Cortex of kidney (tissue), 1 donor: Measurements from ENCODE around the gene F2.

ENCODE experiments used
- DNase-seq: peaks from one replicate; lab custom pipeline; 2025; lab: John Stamatoyannopoulos, UW

F2 gene

DNA sequence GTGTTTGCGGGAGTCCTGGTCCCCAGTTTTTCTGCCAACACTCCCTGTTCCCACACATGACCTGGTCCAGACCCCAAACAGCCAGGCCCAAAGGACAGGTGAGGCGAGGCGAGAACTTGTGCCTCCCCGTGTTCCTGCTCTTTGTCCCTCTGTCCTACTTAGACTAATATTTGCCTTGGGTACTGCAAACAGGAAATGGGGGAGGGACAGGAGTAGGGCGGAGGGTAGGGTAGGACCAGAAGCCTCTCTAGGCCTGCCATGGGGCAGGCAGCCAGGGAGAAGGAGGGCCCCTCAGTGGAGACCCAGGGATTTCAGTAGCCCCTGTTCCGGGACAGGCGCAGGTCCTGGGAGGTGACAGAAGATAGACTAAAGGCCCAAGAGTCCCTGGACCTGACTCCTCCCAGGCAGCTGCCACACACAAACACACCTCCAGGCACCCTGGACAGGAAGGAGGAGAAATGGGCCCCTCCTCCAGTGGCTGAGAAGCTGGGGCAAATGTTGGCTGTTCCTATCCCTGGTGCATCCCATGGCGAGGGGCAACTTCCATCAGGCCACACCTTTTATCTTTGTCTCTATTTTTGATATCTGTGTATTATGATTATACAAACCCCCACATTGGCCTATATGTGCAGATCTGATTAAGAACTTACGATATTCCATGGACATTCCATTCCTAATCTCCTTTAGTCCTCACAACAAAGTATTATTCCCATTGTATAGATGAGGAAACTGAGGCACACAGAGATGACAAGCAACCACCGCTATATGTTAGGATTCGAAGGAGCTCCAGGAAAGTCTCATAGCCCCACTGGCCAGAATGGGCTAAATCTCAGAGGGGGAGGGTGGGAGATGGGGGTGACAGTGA is 626 bp upstream of the F2 start:
- no peak for DNase-seq

DNA sequence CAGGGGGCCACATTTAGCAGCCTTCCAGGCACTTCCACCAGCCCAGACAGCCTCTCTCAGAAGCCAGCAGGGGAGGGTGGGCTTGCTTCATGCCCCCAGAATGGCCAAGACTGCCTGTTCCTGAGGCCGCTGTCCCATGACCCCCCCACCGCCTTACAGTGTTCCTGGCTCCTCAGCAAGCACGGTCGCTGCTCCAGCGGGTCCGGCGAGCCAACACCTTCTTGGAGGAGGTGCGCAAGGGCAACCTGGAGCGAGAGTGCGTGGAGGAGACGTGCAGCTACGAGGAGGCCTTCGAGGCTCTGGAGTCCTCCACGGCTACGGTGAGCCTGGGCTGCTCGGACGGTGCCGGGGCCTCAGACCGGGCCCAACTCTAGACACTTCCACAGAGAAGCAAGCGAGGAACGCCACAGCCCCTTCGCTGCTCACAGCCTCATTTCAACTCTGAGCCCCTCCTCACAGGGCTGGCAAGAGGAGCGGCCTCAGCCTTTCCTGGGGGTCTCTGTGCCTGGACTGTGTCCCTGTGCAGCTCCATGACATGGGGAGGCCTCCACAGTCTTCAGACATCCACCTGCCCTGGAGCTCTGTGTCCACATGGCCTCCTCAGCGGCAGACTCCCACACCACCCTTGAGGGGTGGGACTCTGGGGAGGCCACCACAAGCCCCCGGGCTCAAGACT is 668 bp downstream of the F2 start:
- DNase-seq, result no peak

DNA sequence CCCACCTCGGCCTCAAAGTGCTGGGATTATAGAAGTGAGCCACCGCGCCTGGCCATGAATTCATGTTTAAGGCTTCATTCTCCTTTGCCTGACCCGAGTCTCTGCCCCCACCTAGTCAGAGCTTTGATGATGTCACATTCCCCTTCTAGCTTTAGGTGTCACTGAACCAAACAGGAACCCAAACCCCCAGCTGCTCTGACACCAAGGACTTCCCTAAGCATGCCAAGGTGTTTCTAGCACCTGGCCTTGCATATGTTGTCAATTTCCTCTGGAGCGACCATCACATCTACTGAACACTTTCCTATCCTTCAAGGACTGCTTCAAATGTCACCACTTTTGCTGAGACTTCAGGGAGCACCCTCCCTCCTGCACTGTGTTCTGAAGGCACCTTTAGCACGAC is 2.3 kb downstream of the F2 start:
- no peak for DNase-seq

DNA sequence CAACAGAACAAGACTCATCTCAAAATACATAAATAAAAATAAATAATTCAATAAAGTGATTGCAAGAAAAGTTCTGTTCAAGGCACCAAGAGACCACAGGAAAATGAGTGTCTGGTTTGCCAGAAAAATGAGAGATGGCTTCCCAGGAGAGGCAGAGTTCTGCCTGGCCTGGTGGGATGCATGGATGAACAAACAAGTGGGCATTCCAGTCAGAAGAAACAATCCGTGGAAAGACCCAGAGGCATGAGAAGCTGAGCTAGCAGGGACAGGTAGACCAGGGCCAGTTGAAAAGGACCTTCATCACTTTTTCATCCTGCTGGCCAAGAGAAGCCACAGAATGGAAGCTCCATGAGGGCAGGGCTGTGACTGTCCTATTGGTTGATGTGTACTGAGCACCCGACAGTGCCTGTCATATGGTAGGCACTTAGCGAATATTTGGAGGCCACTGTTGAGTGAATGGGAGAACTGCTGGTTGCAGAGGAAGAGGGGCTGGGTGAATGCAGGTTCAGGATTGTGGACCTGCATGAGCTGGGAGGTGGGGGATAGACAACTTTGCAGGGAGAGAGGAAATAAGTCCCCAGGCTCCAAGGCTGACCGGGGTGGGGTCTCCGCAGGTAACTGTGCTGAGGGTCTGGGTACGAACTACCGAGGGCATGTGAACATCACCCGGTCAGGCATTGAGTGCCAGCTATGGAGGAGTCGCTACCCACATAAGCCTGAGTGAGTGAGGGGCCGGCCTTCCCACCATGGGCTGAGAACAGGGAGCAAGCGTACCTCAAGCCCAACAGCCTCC is 3.7 kb downstream of the F2 start:
- DNase-seq, result no peak

DNA sequence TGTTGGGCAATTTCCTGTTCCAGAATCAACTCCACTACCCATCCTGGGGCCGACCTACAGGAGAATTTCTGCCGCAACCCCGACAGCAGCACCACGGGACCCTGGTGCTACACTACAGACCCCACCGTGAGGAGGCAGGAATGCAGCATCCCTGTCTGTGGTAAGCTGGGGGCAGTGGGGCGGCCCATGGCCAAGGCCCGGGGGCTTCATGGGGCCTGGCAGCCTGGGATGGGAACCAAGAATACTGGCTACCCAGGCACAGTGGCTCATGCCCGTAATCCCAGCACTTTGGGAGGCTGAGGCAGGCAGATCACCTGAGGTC is 4.3 kb downstream of the F2 start:
- no peak for DNase-seq

DNA sequence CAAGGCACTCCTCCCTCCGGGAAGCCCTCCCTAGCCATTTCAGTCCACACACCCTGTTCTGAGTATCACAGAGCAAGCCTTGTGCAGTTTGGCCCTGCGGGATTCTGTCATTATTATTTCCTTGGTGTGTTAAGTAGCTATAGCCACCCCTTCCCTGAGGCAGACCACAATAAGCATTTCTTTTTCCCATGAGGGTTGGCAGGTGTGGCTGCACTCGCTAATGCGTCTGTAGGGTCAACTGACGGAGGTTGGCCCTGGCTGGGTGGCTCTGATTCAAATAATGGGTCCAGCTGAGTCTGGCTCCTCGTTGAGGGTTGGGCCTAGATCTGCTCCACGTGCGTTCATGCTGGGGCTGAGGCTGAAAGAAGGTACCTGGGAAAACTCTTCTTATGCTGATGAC is 5.1 kb downstream of the F2 start:
- DNase-seq, result no peak

DNA sequence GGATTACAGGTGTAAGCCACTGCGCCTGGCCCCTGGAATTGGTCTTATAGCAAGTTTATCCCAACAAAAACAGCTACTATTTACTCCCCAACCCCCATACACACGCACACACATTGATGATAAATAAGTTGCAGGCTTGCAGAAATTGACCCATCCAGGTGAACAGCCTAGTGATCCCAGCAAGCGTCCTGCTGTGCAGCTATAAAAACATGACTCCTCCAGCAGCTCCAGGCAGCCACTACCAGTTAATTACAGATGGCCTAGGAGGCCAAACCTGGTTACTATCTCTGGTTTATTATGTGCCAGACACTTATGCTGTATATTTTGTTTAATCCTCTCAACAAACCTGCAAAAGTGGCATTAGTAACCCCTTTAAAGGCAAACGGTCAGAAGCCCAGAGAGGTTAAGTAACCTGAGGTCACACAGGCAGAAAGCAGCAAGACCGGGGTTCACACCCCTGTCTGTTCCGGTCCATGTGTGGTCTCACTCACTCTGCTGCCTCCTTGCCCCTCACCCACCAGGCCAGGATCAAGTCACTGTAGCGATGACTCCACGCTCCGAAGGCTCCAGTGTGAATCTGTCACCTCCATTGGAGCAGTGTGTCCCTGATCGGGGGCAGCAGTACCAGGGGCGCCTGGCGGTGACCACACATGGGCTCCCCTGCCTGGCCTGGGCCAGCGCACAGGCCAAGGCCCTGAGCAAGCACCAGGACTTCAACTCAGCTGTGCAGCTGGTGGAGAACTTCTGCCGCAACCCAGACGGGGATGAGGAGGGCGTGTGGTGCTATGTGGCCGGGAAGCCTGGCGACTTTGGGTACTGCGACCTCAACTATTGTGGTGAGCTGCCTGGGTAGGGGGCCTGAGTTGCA is 6.6 kb downstream of the F2 start:
- DNase-seq, result no peak

DNA sequence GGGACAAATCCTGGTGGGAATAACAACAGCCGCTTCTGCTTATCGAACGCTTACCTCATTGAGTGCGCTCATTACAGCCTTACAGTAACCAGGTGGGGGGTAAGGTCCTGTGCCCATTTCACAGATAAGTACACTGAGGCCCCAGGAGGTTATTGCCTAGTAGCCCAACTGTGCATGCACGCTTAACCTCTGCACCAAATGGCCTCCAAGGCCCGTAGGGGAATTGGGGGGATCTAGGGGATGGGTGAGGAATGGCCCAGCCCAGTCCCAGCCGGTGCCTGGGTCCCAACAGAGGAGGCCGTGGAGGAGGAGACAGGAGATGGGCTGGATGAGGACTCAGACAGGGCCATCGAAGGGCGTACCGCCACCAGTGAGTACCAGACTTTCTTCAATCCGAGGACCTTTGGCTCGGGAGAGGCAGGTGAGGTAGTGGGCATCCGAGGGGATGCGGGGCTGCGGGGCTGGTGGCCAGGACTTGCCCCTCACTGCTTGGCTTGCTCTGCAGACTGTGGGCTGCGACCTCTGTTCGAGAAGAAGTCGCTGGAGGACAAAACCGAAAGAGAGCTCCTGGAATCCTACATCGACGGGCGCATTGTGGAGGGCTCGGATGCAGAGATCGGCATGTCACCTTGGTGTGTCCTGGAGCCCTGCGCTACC is 7.3 kb downstream of the F2 start:
- DNase-seq, result no peak

DNA sequence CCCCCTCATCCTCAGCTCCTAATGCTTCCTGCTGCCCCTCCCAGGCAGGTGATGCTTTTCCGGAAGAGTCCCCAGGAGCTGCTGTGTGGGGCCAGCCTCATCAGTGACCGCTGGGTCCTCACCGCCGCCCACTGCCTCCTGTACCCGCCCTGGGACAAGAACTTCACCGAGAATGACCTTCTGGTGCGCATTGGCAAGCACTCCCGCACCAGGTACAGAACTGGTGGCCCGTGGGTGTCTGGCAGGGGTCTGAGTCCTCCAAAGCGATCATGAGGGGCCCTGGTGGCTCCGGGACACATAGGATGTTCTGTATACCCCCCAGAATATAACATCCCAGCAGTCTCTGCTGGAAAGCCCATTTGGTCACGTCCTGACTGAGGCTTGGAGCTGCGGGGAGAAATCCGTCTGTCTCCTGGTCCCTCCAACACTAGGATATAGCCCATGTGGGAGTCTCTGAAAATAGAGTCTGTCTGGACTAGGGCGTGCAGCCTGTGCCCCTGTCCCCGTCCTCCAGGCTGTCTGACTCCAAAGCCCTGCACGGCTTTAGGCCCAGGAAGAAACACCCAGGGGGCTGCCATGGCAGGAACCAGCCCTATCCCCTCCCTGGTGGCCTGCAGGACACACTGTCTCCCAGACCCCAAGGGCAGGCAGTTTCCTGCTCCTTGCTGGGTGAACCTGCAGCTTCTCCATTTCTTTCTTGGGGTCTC is 9.1 kb downstream of the F2 start:
- DNase-seq, result no peak

DNA sequence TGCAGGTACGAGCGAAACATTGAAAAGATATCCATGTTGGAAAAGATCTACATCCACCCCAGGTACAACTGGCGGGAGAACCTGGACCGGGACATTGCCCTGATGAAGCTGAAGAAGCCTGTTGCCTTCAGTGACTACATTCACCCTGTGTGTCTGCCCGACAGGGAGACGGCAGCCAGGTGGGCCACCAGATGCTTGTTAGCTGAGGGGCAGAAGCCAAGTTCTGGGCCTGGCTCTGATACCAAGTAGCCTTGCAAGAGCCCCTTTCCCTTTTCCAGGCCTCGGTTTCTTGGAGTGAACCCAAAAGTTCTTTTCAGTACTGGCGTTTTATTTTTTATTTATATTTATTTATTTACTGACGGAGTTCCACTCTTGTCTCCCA is 9.6 kb downstream of the F2 start:
- no peak for DNase-seq

DNA sequence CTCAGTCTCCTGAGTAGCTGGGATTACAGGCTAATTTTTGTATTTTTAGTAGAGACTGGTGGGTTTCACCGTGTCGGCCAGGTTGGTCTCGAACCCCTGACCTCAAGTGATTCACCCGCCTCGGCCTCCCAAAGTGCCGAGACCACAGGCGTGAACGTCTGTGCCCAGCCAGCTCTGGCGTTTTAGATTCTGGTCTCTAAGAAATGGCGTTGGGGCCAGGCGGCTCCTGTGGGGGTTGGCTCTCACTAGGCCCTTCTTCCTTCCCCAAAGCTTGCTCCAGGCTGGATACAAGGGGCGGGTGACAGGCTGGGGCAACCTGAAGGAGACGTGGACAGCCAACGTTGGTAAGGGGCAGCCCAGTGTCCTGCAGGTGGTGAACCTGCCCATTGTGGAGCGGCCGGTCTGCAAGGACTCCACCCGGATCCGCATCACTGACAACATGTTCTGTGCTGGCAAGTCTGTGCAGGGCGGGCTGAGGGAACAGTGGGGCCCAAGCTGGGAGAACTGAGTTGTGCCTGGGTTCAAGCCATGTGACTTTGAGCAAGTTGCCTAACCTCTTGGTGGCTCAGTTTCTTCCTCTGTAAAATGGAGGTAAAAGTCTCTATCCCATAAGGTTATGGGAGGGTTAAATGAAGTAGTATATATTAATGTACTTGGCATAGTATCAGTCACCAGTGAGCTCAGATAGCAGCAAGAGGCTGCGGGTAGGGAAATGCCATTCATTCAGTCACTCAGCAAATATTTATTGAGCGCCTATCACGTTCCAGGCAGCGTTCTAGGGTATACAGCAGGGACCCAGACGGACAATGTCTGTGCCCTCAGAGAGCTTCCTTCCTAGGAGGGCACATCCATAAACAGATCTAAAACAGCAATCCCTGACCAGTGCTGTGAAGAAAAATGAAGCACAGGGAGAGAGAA is 10.4 kb downstream of the F2 start:
- no peak for DNase-seq

DNA sequence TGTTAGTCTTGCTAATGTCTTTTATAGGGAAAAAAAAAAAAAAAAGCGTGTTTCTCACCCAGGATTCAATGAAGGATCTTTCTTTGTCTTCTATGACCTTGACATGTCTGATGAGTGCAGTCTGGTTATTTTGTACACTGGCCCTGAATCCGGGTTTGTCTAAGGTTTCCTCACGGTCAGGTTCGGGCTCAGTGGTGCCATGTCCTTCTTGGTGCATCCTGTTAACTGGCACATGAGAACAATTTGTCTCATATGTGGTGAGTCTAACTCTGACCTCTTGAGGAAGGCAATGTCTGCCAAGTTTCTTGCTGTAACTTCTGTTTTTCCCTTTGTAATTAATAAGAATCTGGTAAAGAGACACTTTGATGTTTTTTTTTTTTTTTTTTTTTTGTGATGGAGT is 12.5 kb downstream of the F2 start:
- DNase-seq, result no peak

DNA sequence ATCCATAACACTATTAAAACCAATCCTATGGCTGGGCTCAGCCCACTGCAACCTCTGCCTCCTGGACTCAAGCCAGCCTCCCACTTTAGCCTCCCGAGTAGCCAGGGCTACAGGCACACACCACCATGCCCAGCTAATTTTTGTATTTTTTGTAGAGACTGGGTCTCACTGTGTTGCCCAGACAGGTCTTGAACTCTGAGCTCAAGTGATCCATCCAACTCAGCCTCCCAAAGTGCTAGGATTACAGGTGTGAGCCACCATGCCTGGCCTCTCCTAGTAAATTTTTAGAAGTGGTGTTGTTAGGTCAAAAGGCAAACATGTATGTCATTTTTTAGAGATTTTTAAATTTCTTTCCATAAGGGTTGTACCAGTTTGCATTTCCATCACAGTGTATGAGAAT is 14.2 kb downstream of the F2 start:
- no peak for DNase-seq

DNA sequence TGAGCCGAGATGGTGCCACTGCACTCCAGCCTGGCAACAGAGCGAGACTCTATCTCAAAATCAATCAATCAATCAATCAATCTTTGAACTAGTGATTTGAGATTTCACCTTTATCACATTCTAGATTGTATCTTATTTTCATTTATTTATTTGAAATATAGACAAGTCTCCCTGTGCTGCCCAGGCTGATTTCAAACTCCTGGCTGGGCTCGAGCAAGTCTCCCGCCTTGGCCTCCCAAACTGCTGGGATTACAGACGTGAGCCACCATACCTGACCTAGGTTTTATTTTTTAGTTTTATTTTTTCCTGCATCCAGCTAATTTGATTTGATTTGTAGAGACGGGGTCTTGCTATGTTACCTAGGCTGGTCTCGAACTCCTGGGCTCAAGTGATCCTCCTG is 17.1 kb downstream of the F2 start:
- DNase-seq, result no peak

DNA sequence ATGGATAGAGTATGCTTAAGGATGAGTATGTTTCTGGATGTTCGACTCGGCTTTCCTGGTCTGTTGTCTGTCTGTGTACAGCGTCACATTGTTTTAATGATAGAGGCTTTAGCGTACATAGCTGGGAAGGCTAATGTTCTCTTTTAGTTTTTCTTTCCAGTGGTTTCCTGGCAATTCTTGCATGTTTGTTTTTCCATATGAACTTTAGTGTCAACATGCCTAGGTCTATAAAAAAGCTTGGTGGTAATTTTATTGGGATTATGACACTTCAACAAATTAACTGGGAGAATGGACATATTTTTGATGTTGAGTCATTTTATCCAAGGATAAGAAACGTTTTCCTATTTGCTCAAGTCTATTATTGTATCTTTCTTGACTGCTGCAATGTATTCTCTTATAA is 17.6 kb downstream of the F2 start:
- no peak for DNase-seq

DNA sequence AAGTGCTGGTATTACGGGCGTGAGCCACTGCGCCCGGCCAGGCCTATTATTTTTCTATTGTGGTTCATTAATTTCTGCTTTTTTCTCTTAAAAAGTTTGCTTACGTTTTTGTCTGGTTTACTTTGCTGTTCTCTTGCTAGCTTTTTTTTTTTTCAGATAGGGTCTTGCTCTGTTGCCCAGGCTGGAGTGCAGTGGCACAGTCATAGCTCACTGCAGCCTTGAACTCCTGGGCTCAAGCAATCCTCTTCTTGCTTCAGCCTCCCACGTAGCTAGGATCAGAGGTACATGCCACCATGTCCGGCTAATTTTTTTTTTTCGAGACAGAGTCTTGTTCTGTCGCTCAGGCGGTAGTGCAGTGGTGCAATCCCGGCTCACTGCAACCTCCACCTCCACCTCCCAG is 18.7 kb downstream of the F2 start:
- DNase-seq, result no peak

DNA sequence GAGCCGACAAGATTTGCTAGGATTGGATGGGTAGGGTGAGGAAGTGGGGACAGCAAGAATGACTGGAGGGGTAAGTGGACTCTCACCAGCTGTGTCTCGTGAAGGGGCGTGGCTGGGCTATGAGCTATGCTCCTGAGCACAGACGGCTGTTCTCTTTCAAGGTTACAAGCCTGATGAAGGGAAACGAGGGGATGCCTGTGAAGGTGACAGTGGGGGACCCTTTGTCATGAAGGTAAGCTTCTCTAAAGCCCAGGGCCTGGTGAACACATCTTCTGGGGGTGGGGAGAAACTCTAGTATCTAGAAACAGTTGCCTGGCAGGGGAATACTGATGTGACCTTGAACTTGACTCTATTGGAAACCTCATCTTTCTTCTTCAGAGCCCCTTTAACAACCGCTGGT is 19.9 kb downstream of the F2 start:
- no peak for DNase-seq

DNA sequence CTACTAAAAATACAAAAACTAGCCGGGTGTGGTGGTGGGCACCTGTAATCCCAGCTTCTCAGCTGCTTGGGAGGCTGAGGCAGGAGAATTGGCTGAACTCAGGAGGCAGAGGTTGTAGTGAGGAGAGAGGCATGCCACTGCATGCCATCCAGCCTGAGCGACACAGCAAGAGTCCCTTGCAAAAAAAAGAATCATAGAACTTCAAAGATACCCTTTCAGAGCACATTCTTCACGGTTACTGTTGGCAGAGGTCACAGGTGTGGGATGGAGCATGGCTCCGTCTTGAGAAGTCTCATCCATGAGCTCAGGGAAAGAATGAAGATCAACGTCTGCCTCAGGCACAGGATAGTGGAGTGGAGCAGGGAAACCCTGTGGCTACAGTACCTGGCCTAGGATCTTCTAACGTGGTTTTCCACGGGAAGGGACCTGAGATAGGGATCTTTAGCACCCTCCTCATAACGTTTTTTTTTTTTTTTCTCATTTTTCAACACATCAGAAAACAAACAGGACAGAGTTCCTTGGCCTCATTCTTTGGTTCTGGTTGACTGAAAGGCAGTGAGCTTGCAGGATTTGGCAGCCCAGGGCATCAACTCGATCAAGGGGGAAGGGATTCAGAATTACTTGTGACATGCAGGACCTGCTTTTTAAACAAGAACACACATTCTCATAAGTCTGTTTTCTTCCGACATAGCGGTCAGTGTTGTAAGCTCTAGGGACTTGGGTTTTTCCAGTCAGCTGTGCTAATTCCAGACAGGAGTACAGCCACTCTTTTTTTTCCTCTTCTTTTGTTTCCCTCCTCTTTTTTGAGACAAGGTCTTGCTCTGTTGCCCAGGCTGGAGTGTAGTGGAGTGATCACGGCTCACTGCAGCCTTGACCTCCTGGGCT is 22.8 kb downstream of the F2 start:
- no peak for DNase-seq

DNA sequence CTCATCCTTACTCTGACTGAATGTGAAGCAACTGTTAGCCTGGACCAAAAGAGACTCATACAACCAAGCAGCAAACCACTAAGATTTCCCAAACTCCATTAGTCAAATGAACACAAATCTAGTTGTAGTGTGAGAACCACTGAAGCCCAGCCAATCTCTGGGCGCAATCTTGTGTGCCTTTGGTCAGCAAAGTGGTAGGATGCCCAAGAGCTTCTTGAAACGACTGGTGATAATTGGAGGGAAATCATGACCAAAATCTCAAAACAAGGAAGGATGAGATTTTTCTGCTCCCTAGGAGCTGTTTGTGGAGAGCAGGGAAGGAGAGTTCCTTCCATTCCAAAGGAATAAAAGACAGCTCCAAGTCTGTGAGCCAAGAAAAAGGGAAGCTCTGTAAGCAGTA is 24.0 kb downstream of the F2 start:
- no peak for DNase-seq
